SIG-M5 (cell line): ENCODE results near the gene FTSJ1.

Experiments used
- DNase-seq: peaks from one replicate; lab custom pipeline; 2025; lab: John Stamatoyannopoulos, UW

FTSJ1 gene

DNA sequence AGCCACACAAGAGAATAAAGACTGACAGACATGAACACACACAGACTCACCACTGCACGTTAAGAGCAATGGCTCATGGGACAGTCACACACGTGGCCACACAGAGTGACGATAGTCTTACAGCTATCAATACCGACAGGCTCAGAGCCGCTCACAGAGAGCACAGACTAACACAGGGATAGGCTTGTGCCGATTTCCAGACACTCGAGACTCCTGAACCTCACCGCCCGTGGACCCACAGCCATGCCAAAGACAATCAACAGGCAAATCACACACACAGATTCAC, 5.2 kb upstream of the FTSJ1 start:
- no peak for DNase-seq

GRCh38 chrX:48471504-48471903, 4.5 kb upstream of the FTSJ1 start:
- DNase-seq, result no peak

- DNase-seq, result no peak
These were observed 3.8 kb upstream of the FTSJ1 start for GRCh38 chrX:48472225-48472624.

GRCh38 chrX:48472851-48473703, 2.9 kb upstream of the FTSJ1 start:
- DNase-seq, result no peak

GRCh38 chrX:48473704-48473990, 2.4 kb upstream of the FTSJ1 start:
- no peak for DNase-seq

- no peak for DNase-seq
These were observed 1.9 kb upstream of the FTSJ1 start for GRCh38 chrX:48474127-48474526.

DNA sequence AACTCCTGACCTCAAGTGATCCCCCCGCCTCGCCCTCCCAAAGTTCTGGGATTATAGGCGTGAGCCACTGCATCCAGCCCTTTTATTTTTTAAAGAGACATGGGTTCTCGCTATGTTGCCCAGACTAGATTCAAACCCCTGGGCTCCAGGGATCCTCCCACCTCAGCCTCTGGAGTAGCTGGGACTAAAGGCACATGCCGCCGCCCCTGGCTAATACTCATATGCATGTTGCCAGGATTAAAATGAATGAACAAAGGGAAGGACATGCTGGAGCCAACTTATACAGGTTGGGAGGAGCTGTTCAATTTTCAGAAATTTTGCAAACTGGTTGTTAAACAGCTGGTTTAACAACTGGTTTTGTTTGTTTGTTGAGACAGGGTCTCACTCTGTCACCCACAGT, 1.4 kb upstream of the FTSJ1 start:
- DNase-seq, result no peak

- DNase-seq, result no peak
These were observed 703 bp upstream of the FTSJ1 start for GRCh38 chrX:48475296-48475695.

DNA sequence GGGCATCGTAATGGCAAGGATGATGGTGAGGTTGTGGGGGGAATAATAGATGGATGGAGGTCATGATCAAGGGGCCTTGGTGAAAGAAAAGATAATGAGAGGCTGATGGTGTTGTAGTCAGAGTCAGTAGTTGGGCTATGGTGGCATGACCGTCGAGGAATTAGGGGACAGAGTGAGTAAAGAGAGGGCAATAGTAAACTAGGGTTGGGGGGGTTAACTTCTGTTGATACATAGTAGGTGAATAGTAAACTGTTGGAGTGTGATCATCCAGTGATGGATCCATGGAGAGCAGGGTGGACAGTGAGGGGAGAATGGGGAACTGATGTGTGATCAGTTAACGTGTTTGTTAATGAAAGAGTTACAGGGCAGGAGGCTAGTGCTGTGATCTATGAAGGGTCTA, 920 bp downstream of the FTSJ1 start:
- no peak for DNase-seq

- DNase-seq, result no peak
These were observed 2.2 kb downstream of the FTSJ1 start for GRCh38 chrX:48477960-48478755.

DNA sequence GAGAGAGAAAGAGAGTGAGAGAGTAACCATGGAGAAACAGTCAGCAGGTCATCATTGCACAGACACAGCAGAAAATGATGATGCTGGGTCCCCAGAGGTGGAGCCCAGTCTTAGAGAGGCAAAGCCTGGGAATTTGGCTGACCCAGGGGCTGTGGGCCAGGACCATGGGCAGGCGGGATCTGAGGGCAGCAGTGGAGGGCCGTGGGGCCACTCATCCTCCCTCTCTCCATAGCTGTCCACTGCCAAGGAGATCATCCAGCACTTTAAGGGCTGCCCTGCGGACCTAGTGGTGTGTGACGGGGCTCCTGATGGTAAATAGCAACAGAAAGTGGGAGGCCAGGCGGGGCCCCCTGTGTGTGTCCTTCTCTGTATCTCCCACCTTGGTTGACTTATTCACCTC, 2.8 kb downstream of the FTSJ1 start:
- DNase-seq, result no peak

- DNase-seq, result no peak
These were observed 4.1 kb downstream of the FTSJ1 start for GRCh38 chrX:48480142-48480541.

- no peak for DNase-seq
These were observed 4.6 kb downstream of the FTSJ1 start for GRCh38 chrX:48480583-48480982.

- DNase-seq, result no peak
These were observed 6.5 kb downstream of the FTSJ1 start for GRCh38 chrX:48482526-48482925.

DNA sequence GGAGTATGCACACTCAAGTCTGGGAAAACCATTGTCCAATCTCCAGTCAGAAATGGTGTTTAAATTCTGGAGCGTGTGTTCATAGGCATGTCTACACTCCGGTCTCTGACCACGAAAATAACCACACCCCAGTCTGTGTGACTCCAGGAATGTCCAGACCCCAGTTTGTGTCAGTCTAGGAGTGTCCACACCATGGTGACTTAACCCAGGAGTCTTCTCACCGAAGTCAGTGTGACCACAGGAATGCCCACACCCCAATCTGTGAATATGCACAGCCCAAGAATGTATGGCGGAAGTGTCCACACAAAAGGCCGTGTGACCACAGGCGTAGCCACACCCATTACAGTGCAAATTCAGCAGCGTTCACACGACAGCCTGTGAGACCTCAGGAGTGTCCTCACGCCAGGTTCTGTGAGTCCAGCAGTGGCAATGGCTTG, 11.4 kb downstream of the FTSJ1 start:
- DNase-seq, result no peak

DNA sequence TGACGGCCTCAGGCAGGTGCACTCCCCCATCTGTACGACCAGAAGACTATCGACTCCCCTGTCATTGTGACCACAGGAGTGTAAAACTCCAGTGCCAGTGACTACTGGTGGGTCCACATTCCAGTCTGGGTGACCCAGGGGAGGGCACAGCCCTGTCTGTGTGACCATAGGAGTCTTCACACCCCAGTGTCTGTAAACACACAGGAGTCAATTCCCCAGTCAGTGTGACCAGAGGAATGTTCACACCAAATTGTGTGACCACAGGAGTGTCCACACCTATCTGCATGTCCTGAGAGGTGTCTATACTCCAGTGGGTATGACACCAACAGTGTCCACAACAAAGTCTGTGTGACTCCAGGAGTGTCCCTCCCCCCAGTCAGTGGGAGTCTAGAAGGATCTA, 12.0 kb downstream of the FTSJ1 start:
- DNase-seq, result no peak

GRCh38 chrX:48489296-48489695, 13.3 kb downstream of the FTSJ1 start:
- no peak for DNase-seq

DNA sequence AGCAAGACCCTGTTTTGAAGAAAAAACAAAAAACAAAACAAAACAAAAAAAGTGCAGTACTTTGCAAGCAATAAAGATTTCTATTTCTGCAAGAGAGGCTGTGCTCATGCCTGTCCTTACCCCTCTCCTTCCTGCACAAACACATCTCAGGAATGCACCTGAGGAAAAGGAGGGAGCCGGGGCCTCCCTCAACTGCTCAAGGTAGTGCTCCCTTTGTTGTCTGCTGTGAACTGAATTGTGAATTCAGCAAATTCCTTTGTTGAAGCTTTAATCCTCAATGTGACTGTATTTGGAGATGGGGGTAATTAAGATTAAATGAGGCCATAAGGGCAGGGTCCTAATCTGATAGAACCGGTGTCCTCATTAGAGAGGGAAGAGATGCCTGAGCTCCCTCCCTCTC, 13.9 kb downstream of the FTSJ1 start:
- no peak for DNase-seq

DNA sequence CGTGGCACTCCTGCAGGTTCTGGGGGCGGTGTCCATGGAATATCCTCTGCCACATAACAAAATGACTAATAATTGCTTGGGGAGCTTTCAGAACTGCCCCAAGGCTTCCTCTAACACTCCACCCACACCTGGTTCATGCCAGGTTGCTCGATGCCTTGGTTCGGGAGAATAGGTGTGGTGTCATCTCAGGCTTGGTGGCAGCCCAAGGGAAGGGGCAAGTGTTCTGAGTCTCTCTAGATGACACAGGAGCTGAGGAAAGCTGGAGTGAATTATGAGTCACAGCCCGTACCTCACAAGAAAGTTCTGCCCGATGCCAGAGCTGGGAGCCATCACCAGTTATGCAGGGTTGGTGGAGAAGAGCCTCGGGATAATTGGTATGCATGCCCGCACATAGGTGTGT, 14.7 kb downstream of the FTSJ1 start:
- no peak for DNase-seq

DNA sequence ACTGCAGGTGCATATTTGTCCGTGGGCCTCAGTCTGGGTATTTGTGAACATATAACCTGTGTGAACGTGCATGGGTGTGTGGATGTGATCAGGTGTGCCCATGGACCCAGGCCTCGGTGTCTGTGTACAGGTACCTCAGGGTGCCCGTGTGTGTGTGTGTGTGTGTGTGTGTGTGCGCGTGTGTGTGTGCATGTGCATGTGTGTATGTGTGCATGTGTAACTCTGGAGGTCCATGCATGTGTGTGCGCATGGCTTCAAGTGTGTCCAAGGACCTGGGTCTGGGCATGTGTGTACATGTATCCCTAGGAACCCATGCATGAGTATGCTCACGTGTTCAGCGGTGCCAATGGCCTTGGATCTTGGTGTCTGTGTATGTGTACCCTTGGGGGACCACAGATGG, 15.8 kb downstream of the FTSJ1 start:
- DNase-seq, result no peak

DNA sequence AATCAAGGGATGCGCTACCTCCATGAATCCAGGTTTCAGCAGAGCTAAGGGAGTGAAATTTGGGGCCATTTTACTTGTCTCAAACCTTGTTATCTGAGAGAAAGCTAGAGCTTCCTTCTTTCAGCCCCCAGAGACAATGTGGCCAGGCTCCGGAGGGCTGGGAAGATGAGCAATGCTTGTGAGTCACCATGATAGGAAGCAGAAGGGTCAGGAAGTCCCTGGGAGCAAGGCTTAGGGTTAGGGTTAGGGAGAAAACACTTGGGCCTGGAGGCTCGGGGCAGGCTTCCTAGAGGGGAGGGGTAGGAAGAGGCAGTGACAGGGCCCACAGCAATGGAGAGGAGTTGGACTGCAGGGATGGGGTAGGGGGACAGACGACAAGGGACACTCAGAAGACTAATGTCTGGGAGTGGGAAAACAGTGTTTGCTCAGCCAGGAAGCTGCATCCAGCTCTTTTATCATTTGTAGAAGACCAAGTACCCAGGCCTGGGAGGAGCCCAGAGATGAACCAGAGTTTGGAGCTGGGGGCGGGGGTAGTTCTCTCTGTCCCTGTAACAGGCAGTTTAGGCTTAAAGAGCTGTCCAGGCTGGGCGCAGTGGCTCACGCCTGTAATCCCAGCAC, 16.4 kb downstream of the FTSJ1 start:
- DNase-seq, result no peak

DNA sequence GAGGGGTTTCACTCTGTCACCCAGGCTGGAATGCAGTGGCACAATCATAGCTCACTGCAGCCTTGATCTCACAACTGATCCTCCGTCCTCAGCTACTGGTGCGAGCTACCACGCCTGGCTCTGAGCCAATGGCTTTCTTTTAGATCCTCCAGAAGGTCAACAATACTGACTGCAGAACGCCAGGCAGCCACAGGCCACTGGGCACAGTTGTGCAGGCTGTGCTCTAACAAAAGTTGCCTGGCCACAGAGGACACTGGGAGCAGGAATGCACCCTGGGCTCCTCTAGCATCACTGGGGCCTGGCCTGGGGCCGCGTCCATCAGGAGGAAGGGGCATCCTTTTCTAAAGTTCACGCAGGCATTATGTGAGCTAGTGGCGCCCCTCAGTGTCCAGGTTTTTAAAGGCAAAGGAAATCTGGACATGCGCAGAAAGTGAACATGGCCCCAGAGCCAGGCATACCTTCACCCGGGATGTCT, 17.9 kb downstream of the FTSJ1 start:
- DNase-seq, result no peak

DNA sequence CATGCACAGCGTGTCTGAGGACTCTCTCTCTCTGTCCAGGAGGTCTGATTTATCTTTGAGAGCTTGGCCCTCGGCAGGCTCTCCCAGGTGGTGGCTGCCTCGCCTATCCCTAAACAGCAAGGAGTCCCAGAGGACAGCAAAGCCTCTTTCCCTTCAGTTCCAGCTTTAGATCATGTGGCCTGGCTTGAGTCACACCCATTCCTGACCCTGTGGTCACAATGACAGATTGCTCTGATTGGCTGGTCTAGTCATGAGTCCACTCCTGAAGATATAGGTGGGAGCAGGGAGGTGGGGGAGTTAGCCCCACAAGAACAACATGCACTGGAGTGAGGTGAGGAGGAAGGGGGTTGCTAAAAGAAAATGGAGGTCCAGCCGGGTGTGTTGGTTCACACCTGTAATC, 20.7 kb downstream of the FTSJ1 start:
- DNase-seq, result no peak
